ENCODE results near the gene ASAP2. TPM values are rescaled to one million over a fixed set of nuclear protein-coding genes. Genes with fewer than 3 reads are reported as not detected.
A peak's percentile ranks its signal among the peaks of the same experiment; 100 is the strongest.

Gene ASAP2
- total RNA-seq, 1 donor from 2014 or later = 60.7 TPM

GRCh38 chr2:9380702-9381628 lies 174.4 kb downstream of the ASAP2 start:
- H3K27ac Mint-ChIP-seq (ENCODE audit: unreplicated experiment) = peak overlapping the region; percentile 78

GRCh38 chr2:9382604-9383235 lies 176.1 kb downstream of the ASAP2 start:
- no peaks in the 10 kb centered on the region for H3K9me3 Mint-ChIP-seq (ENCODE audit: low read depth)
- no peaks in the 10 kb centered on the region for H3K27me3 Mint-ChIP-seq (ENCODE audit: low read depth)
- peak; percentile 32 for DNase-seq (ENCODE audit: low spot score)
- H3K4me3 Mint-ChIP-seq (ENCODE audit: unreplicated experiment) = no peak overlapping the region
- peaks cover 35% of the 10 kb centered on the region for H3K36me3 Mint-ChIP-seq (ENCODE audit: low read depth)
- H3K27ac Mint-ChIP-seq (ENCODE audit: unreplicated experiment) = no peak overlapping the region
- no peak for TF ChIP-seq CTCF (IDR thresholded peaks at IDR 0.05)
- peaks cover 36% of the 10 kb centered on the region for H3K4me1 Mint-ChIP-seq (ENCODE audit: low read depth)

More at GRCh38 chr2:9380702-9381628, 174.4 kb downstream of the ASAP2 start:
- Mint-ChIP-seq H3K4me1 (ENCODE audit: low read depth) (peaks cover 44% of the 10 kb centered on the region), H3K27me3 (ENCODE audit: low read depth) (no peaks in the 10 kb centered on the region), H3K4me3 (ENCODE audit: unreplicated experiment) (no peak overlapping the region), H3K36me3 (ENCODE audit: low read depth) (peaks cover 31% of the 10 kb centered on the region), H3K9me3 (ENCODE audit: low read depth) (no peaks in the 10 kb centered on the region)
- no peak for DNase-seq (ENCODE audit: low spot score)
- TF ChIP-seq CTCF (IDR thresholded peaks at IDR 0.05) = no peak

DNA sequence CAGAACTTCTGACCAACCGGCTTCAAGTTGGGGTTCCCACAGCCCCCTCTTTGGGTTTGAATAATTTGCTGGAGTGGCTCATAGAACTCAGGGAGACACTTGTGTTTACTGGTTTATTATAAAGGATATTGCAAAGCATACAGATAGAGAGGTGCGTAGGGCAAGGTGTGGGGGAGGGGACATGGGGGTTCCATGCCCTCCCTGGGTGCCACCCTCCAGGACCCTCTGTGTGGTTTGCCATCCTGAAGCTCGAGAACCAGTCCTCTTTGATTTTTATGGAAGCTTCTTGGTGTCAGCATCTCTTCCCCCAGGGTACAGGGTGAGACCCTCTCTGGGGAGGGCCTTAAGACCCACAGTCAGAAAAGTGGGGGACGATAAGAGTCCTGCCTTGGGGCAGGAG lies 177.9 kb downstream of the ASAP2 start:
- no peaks in the 10 kb centered on the region for H3K9me3 Mint-ChIP-seq (ENCODE audit: low read depth)
- H3K4me3 Mint-ChIP-seq (ENCODE audit: unreplicated experiment) = no peak overlapping the region
- no peaks in the 10 kb centered on the region for H3K27me3 Mint-ChIP-seq (ENCODE audit: low read depth)
- H3K27ac Mint-ChIP-seq (ENCODE audit: unreplicated experiment) = no peak overlapping the region
- peaks cover 40% of the 10 kb centered on the region for H3K36me3 Mint-ChIP-seq (ENCODE audit: low read depth)
- no peak for TF ChIP-seq CTCF (IDR thresholded peaks at IDR 0.05)
- H3K4me1 Mint-ChIP-seq (ENCODE audit: low read depth) = peaks cover 18% of the 10 kb centered on the region
- peak; percentile 35 for DNase-seq (ENCODE audit: low spot score)

DNA sequence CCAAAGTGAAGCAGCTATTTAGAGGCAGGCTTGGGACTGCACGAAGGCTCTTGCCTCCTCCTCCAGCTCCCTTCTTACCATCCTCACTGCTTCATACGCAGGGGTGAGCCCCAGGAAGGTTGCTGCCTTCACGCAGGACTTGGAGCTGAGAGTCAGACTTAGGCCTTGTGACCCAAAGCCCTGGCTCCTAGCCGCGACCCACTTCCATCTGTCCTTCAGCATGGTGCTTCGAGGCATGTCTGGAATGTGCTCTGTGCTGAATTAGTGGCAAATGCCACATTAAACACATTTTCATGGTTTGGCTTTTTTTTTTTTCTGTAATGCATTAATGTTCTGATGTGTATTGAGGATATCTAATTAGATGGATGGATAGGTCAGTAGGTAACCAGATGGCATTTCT lies 179.2 kb downstream of the ASAP2 start:
- DNase-seq (ENCODE audit: low spot score) = peak; percentile 49
- Mint-ChIP-seq H3K36me3 (ENCODE audit: low read depth) (peaks cover 49% of the 10 kb centered on the region), H3K9me3 (ENCODE audit: low read depth) (no peaks in the 10 kb centered on the region), H3K27ac (ENCODE audit: unreplicated experiment) (no peak overlapping the region), H3K27me3 (ENCODE audit: low read depth) (no peaks in the 10 kb centered on the region), H3K4me3 (ENCODE audit: unreplicated experiment) (no peak overlapping the region), H3K4me1 (ENCODE audit: low read depth) (peaks cover 14% of the 10 kb centered on the region)
- no peak for TF ChIP-seq CTCF (IDR thresholded peaks at IDR 0.05)

- no peak for TF ChIP-seq CTCF (IDR thresholded peaks at IDR 0.05)
- Mint-ChIP-seq H3K36me3 (ENCODE audit: low read depth) (peaks cover 40% of the 10 kb centered on the region), H3K9me3 (ENCODE audit: low read depth) (no peaks in the 10 kb centered on the region), H3K4me3 (ENCODE audit: unreplicated experiment) (no peak overlapping the region), H3K27me3 (ENCODE audit: low read depth) (no peaks in the 10 kb centered on the region), H3K27ac (ENCODE audit: unreplicated experiment) (no peak overlapping the region), H3K4me1 (ENCODE audit: low read depth) (peaks cover 19% of the 10 kb centered on the region)
- peak; percentile 65 for DNase-seq (ENCODE audit: low spot score)
Observed at GRCh38 chr2:9388199-9388681, 181.6 kb downstream of the ASAP2 start.

All from chondrocyte (in vitro differentiated cells).